ENCODE measurements around the gene SNX10. TPM values are rescaled to one million over a fixed set of nuclear protein-coding genes. Genes with fewer than 3 reads are reported as not detected.

SNX10 gene
- total and polyA plus RNA-seq, 12 donors = 0.75 to 11.9 (median 1.6) TPM

- Histone ChIP-seq H3K9me3 (peaks cover 0 to 15% (median 0%) of the 10 kb centered on the region in 11 donors), H3K27me3 (peaks cover 0 to 5% (median 0%) of the 10 kb centered on the region in 7 donors), H3K27ac (no peak overlapping the region), H3K4me1 (no peaks in the 10 kb centered on the region), H3K36me3 (no peaks in the 10 kb centered on the region), H3K4me3 (no peak overlapping the region)
- no peak for TF ChIP-seq CTCF (IDR thresholded peaks at IDR 0.05)
- intact Hi-C loops (cut with DNase I) = no loop called here
- DNase-seq = no peak
- ATAC-seq = no peak
- 78 to 85% methylated on average over 6 of the region's 6 CpGs for WGBS, 2 donors
These were observed 26.6 kb upstream of the SNX10 start for GRCh38 chr7:26265065-26265464.

DNA sequence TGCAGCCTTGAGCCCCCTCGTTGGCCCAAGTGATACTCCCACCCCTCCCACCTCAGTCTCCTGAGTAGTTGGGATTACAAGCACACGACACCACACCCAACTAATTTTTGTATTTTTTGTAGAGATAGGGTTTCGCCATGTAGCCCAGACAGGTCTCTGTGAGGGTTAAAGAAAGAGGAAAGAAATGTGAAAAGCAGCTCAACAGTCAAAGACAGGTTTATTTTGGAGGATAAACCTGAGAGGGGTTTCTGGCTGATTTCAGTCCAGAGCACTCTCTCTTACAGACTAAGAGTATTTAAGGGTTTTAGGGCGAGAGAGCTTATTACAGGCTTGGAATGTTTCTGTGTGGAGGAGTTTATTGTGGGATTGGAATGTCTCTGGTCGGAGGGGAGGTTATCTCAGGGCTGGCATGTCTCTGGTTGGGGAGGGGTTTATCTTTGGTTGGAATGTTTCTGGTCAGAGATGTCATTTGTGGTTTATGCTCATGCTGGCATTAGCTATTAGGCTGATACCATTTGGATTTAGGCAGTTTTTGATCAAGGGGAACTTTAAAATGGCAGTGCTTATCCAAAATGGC is 26.1 kb upstream of the SNX10 start:
- intact Hi-C loops (cut with DNase I) = no loop called here
- H3K27ac ChIP-seq = no peak overlapping the region
- H3K4me1 ChIP-seq = no peaks in the 10 kb centered on the region
- H3K9me3 ChIP-seq = peaks cover 0 to 15% (median 0%) of the 10 kb centered on the region in 11 donors
- no peak overlapping the region for H3K4me3 ChIP-seq
- ATAC-seq = no peak
- DNase-seq = no peak
- no peaks in the 10 kb centered on the region for H3K36me3 ChIP-seq
- H3K27me3 ChIP-seq = peaks cover 0 to 7% (median 0%) of the 10 kb centered on the region in 7 donors
- 70% methylated on average over 5 of the region's 5 CpGs for WGBS, 2 donors
- TF ChIP-seq CTCF (IDR thresholded peaks at IDR 0.05) = no peak

GRCh38 chr7:26267601-26268166 is 24.0 kb upstream of the SNX10 start:
- DNase-seq (no peak), ATAC-seq (no peak)
- Histone ChIP-seq H3K27me3 (peaks cover 0 to 10% (median 0%) of the 10 kb centered on the region in 7 donors), H3K36me3 (no peaks in the 10 kb centered on the region), H3K4me1 (no peaks in the 10 kb centered on the region), H3K9me3 (peaks cover 0 to 15% (median 0%) of the 10 kb centered on the region in 11 donors), H3K4me3 (no peak overlapping the region), H3K27ac (no peak overlapping the region)
- 90 to 97% methylated on average over 9 of the region's 9 CpGs for WGBS, 2 donors
- intact Hi-C loops (cut with DNase I) = no loop called here
- no peak for TF ChIP-seq CTCF (IDR thresholded peaks at IDR 0.05)

DNA sequence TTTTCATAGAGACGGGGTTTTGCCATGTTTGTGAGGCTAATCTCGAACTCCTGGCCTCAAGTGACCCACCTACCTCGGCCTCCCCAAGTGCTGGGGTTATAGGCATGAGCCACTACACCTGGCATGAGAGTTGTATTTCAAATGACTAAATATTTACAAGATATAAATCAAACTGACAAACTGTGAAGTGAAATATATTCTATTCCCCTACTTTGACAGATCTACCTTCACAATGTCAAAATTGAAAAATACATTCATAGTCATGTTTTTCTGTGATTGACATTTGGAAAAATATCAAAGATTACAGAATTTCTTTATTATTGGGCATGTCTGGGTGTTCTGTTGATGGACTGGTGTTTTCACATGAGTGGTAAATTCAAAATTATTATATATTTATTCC is 16.4 kb upstream of the SNX10 start:
- H3K36me3 ChIP-seq = no peaks in the 10 kb centered on the region
- intact Hi-C loops (cut with DNase I) = loop anchor here in 4 of 10 donors (5.0 to 10.0 kb wide), 4 partner anchors 60 to 667 kb away; partner anchors contain the start of genes CBX3 (in 1 of the 4) and HNRNPA2B1 (in 1 of the 4)
- H3K9me3 ChIP-seq = no peaks in the 10 kb centered on the region
- WGBS, 2 donors = 85 to 86% methylated on average over 3 of the region's 3 CpGs
- peaks cover 0 to 5% (median 0%) of the 10 kb centered on the region in 7 donors for H3K27me3 ChIP-seq
- no peak for ATAC-seq
- no peak for DNase-seq
- no peak for TF ChIP-seq CTCF (IDR thresholded peaks at IDR 0.05)
- peaks cover 0 to 10% (median 0%) of the 10 kb centered on the region in 9 donors for H3K4me1 ChIP-seq
- no peak overlapping the region for H3K27ac ChIP-seq
- no peak overlapping the region for H3K4me3 ChIP-seq
